Liver (tissue), 9 donors: ENCODE data around the gene GBX1. TPM values are rescaled to one million over a fixed set of nuclear protein-coding genes. Genes with fewer than 3 reads are reported as not detected.

Experiments used
- DNase-seq: peaks from one replicate; pipeline ENCODE4 v3.0.0-alpha.2; 2017; ENCODE audit warnings: low spot score
- H3K27ac ChIP-seq, 2 donors: one replicate each; pipeline ENCODE4 v1.7.0; 2013; ENCODE audit warnings: inconsistent platforms in 2 of 2, low read length in 2 of 2, control low read depth in 1 of 2, low read depth in 1 of 2, mild to moderate bottlenecking in 1 of 2
- H3K27me3 ChIP-seq, 4 donors: one replicate each; pipeline versions ENCODE4 v1.6.1 to v1.7.0; 2013; ENCODE audit warnings: low read length in 3 of 4, inconsistent platforms in 1 of 4, mild to moderate bottlenecking in 1 of 4, moderate library complexity in 1 of 4; ENCODE audit not compliant: control insufficient read depth in 4 of 4, insufficient read depth in 4 of 4
- H3K36me3 ChIP-seq, 4 donors: one replicate each; pipeline versions ENCODE4 v1.6.1 to v1.7.0; 2013; ENCODE audit warnings: low read length in 3 of 4, mild to moderate bottlenecking in 3 of 4, low read depth in 1 of 4, moderate library complexity in 1 of 4; ENCODE audit not compliant: control insufficient read depth in 4 of 4, insufficient read depth in 3 of 4
- H3K4me1 ChIP-seq, 4 donors: one replicate each; pipeline versions ENCODE4 v1.6.1 to v1.7.0; 2013; ENCODE audit warnings: low read length in 3 of 4, mild to moderate bottlenecking in 3 of 4, moderate library complexity in 1 of 4; ENCODE audit not compliant: control insufficient read depth in 4 of 4, insufficient read depth in 4 of 4
- H3K4me3 ChIP-seq, 3 donors: one replicate each; pipeline versions ENCODE4 v1.6.1 to v1.7.0; 2013; ENCODE audit warnings: low read length in 3 of 3, control low read depth in 1 of 3, low read depth in 1 of 3, mild to moderate bottlenecking in 1 of 3
- H3K9ac ChIP-seq, 2 donors: one replicate each; pipeline ENCODE4 v1.7.0; 2013; ENCODE audit warnings: low read length in 2 of 2, mild to moderate bottlenecking in 2 of 2, moderate library complexity in 2 of 2, control low read depth in 1 of 2, low read depth in 1 of 2
- H3K9me3 ChIP-seq, 4 donors: one replicate each; pipeline versions ENCODE4 v1.6.1 to v1.7.0; 2013; ENCODE audit warnings: low read length in 3 of 4; ENCODE audit not compliant: control insufficient read depth in 4 of 4
- EGR1 ChIP-seq, 2 donors: IDR thresholded peaks; 2 replicates each; pipeline ENCODE4 v1.6.1; 2016 to 2018; ENCODE audit warnings: antibody characterized with exemption in 2 of 2, low read depth in 2 of 2
- FOXA1 ChIP-seq: IDR thresholded peaks from 2 replicates; pipeline ENCODE4 v1.6.1; 2016; ENCODE audit warnings: antibody characterized with exemption
- FOXA2 ChIP-seq: IDR thresholded peaks from 2 replicates; pipeline ENCODE4 v1.6.1; 2016; ENCODE audit warnings: antibody characterized with exemption
- GABPA ChIP-seq, 2 donors: IDR thresholded peaks in 1 of 2; conservative IDR thresholded peaks in 1 of 2; 2 replicates each; pipeline ENCODE4 v1.6.1; 2016; ENCODE audit warnings: antibody characterized with exemption in 2 of 2, mild to moderate bottlenecking in 1 of 2, moderate library complexity in 1 of 2
- HNF4G ChIP-seq: IDR thresholded peaks from 2 replicates; pipeline ENCODE4 v1.6.1; 2016; ENCODE audit warnings: antibody characterized with exemption
- JUND ChIP-seq, 2 donors: IDR thresholded peaks; 2 replicates each; pipeline ENCODE4 v1.6.1; 2016; ENCODE audit warnings: antibody characterized with exemption in 2 of 2
- NR2F2 ChIP-seq: IDR thresholded peaks from 2 replicates; pipeline ENCODE4 v1.6.1; 2016; ENCODE audit warnings: antibody characterized with exemption
- RAD21 ChIP-seq, 2 donors: IDR thresholded peaks; 2 replicates each; pipeline ENCODE4 v1.6.1; 2016; ENCODE audit warnings: antibody characterized with exemption in 2 of 2, mild to moderate bottlenecking in 2 of 2
- RXRA ChIP-seq, 2 donors: IDR thresholded peaks; 2 replicates each; pipeline ENCODE4 v1.6.1; 2017 to 2018; ENCODE audit warnings: antibody characterized with exemption in 2 of 2, mild to moderate bottlenecking in 1 of 2
- SP1 ChIP-seq: IDR thresholded peaks from 2 replicates; pipeline ENCODE4 v1.6.1; 2018; ENCODE audit warnings: antibody characterized with exemption, mild to moderate bottlenecking
- TAF1 ChIP-seq: conservative IDR thresholded peaks from 2 replicates; pipeline ENCODE4 v1.6.1; 2016; ENCODE audit warnings: antibody characterized with exemption, mild to moderate bottlenecking
- YY1 ChIP-seq: IDR thresholded peaks from 2 replicates; pipeline ENCODE4 v1.6.1; 2016; ENCODE audit warnings: antibody characterized with exemption, mild to moderate bottlenecking
- WGBS: extraction: QIAGEN DNeasy Blood & Tissue Kit; methylation state at CpG from one replicate; pipeline ENCODE4 v1.1.7; 2013; 5-methylcytosine and 5-hydroxymethylcytosine counted together
- polyA plus RNA-seq, 2 donors: library from polyadenylated mRNA; stranded (reverse) in 1 of 2; unstranded in 1 of 2; fragments of 200-250 nt in 1 of 2; fragments of >200 nt in 1 of 2; fragmentation: Nextera tagmentation in 1 of 2; extraction: Ambion mirVana in 1 of 2; gene quantifications; one replicate each; pipeline versions ENCODE4 v1.2.1 to v1.2.3, GENCODE V29; 2013 to 2015
- total RNA-seq, 2 donors: library from RNA; depleted of rRNA; stranded (reverse); fragments of >200 nt; gene quantifications; one replicate each; pipeline ENCODE4 v1.2.3, GENCODE V29; 2014
- TF ChIP-seq, protein P1 (sequence below): IDR thresholded peaks from 2 replicates; pipeline ENCODE4 v1.6.1; 2016; ENCODE audit warnings: antibody characterized with exemption
- TF ChIP-seq, protein P2 (sequence below): fragments of 150-350 bp; IDR thresholded peaks from 2 replicates; pipeline ENCODE4 v1.5.1; 2017; ENCODE audit warnings: improper control_type of control experiment, low read depth, low read length; ENCODE audit not compliant: missing input control
- TF ChIP-seq, protein P3 (sequence below): IDR thresholded peaks from 2 replicates; pipeline ENCODE4 v1.6.1; 2016; ENCODE audit warnings: antibody characterized with exemption
- TF ChIP-seq, protein P4 (sequence below): IDR thresholded peaks from 2 replicates; pipeline ENCODE4 v1.6.1; 2016; ENCODE audit warnings: antibody characterized with exemption, mild to moderate bottlenecking
- TF ChIP-seq, protein P5 (sequence below): IDR thresholded peaks from 2 replicates; pipeline ENCODE4 v1.6.1; 2016; ENCODE audit warnings: antibody characterized with exemption
- donor health status: healthy.
- donor health status: healthy.
- donor health status: healthy.
- donor health status: healthy.
- donor health status: healthy.

GBX1 gene
- total and polyA plus RNA-seq, 4 donors = not detected

DNA sequence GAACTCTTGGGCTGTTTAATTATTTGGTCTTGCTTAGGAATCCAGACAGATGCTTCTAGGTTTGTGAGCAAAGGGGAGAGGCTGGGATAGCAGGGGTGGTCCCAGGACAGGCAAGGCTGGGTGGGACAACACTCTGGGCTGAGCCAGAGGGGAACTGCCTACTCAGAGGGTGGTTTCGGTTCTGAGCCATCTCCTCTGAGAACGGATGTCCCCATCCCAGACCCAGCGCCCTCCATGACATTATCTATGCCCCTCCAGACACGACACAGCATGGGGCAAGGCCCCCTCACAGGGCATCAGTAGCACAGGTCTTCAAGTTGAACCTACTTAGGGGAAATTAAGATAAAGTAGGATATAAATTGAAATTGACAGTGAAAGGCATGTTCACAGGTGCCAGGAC lies 12.5 kb upstream of the GBX1 start:
- no peak for DNase-seq
- TF ChIP-seq SP1 (no peak), FOXA1 (no peak), TAF1 (no peak), YY1 (no peak), GABPA (IDR thresholded peaks at IDR 0.05 in 1 of 2, conservative IDR thresholded peaks at IDR 0.05 in 1 of 2) (no peak), HNF4G (no peak)
- TF ChIP-seq, protein P1, sequence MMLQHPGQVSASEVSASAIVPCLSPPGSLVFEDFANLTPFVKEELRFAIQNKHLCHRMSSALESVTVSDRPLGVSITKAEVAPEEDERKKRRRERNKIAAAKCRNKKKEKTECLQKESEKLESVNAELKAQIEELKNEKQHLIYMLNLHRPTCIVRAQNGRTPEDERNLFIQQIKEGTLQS = no peak
- TF ChIP-seq, protein P2, sequence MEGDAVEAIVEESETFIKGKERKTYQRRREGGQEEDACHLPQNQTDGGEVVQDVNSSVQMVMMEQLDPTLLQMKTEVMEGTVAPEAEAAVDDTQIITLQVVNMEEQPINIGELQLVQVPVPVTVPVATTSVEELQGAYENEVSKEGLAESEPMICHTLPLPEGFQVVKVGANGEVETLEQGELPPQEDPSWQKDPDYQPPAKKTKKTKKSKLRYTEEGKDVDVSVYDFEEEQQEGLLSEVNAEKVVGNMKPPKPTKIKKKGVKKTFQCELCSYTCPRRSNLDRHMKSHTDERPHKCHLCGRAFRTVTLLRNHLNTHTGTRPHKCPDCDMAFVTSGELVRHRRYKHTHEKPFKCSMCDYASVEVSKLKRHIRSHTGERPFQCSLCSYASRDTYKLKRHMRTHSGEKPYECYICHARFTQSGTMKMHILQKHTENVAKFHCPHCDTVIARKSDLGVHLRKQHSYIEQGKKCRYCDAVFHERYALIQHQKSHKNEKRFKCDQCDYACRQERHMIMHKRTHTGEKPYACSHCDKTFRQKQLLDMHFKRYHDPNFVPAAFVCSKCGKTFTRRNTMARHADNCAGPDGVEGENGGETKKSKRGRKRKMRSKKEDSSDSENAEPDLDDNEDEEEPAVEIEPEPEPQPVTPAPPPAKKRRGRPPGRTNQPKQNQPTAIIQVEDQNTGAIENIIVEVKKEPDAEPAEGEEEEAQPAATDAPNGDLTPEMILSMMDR = no peak
- TF ChIP-seq, protein P3, sequence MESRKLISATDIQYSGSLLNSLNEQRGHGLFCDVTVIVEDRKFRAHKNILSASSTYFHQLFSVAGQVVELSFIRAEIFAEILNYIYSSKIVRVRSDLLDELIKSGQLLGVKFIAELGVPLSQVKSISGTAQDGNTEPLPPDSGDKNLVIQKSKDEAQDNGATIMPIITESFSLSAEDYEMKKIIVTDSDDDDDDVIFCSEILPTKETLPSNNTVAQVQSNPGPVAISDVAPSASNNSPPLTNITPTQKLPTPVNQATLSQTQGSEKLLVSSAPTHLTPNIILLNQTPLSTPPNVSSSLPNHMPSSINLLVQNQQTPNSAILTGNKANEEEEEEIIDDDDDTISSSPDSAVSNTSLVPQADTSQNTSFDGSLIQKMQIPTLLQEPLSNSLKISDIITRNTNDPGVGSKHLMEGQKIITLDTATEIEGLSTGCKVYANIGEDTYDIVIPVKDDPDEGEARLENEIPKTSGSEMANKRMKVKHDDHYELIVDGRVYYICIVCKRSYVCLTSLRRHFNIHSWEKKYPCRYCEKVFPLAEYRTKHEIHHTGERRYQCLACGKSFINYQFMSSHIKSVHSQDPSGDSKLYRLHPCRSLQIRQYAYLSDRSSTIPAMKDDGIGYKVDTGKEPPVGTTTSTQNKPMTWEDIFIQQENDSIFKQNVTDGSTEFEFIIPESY = no peak
- TF ChIP-seq, protein P4, sequence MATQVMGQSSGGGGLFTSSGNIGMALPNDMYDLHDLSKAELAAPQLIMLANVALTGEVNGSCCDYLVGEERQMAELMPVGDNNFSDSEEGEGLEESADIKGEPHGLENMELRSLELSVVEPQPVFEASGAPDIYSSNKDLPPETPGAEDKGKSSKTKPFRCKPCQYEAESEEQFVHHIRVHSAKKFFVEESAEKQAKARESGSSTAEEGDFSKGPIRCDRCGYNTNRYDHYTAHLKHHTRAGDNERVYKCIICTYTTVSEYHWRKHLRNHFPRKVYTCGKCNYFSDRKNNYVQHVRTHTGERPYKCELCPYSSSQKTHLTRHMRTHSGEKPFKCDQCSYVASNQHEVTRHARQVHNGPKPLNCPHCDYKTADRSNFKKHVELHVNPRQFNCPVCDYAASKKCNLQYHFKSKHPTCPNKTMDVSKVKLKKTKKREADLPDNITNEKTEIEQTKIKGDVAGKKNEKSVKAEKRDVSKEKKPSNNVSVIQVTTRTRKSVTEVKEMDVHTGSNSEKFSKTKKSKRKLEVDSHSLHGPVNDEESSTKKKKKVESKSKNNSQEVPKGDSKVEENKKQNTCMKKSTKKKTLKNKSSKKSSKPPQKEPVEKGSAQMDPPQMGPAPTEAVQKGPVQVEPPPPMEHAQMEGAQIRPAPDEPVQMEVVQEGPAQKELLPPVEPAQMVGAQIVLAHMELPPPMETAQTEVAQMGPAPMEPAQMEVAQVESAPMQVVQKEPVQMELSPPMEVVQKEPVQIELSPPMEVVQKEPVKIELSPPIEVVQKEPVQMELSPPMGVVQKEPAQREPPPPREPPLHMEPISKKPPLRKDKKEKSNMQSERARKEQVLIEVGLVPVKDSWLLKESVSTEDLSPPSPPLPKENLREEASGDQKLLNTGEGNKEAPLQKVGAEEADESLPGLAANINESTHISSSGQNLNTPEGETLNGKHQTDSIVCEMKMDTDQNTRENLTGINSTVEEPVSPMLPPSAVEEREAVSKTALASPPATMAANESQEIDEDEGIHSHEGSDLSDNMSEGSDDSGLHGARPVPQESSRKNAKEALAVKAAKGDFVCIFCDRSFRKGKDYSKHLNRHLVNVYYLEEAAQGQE = no peak
- TF ChIP-seq, protein P5, sequence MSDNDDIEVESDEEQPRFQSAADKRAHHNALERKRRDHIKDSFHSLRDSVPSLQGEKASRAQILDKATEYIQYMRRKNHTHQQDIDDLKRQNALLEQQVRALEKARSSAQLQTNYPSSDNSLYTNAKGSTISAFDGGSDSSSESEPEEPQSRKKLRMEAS = no peak
- Histone ChIP-seq H3K27ac (no peak overlapping the region), H3K4me3 (no peak overlapping the region), H3K9me3 (no peaks in the 10 kb centered on the region), H3K9ac (no peak overlapping the region), H3K4me1 (no peaks in the 10 kb centered on the region), H3K36me3 (no peaks in the 10 kb centered on the region), H3K27me3 (no peaks in the 10 kb centered on the region)
- WGBS = 66% methylated on average over 4 of the region's 4 CpGs

DNA sequence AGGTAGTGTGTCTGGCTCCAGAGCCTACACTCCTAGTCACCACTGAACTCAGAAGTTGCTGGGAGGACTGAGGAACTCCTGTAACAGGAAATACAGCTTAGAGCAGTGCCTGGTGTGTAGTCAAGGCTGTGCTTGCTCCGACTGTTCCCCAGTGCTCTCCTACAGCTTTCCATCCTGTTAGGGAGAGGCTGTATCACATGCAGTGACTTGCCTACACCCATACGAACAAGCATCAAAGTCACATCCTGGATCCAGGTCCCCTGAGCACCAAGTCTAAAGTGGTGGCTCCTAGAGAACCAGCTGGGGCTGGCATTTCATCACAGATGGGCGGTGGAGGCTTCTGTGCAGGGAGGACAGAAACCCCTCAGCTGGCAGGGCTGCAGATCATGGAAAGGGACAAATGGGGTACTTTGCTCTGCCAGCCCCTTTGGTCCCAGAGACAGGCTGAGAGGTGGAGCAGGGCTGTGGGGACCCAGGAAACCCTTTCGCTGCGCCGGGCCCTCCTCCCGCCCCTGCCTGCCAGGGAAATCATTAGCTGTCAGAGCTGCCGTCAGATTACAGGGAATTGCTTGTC lies 11.9 kb upstream of the GBX1 start:
- no peaks in the 10 kb centered on the region for H3K9me3 ChIP-seq
- no peak overlapping the region for H3K4me3 ChIP-seq
- H3K36me3 ChIP-seq = no peaks in the 10 kb centered on the region
- no peak overlapping the region for H3K9ac ChIP-seq
- DNase-seq = no peak
- H3K27ac ChIP-seq = no peak overlapping the region
- H3K27me3 ChIP-seq = no peaks in the 10 kb centered on the region
- H3K4me1 ChIP-seq = no peaks in the 10 kb centered on the region
- 77% methylated on average over 8 of the region's 8 CpGs for WGBS
- no peak for TF ChIP-seq RAD21 (IDR thresholded peaks at IDR 0.05)
- TF ChIP-seq FOXA2 = no peak
- TF ChIP-seq HNF4G = no peak
- TF ChIP-seq, protein P5 = no peak
- TF ChIP-seq, protein P3 = no peak
- no peak for TF ChIP-seq RXRA (IDR thresholded peaks at IDR 0.05)
- TF ChIP-seq GABPA (IDR thresholded peaks at IDR 0.05 in 1 of 2, conservative IDR thresholded peaks at IDR 0.05 in 1 of 2) = no peak
- TF ChIP-seq JUND (IDR thresholded peaks at IDR 0.05) = no peak
- TF ChIP-seq SP1 = no peak
- TF ChIP-seq NR2F2 = no peak
- no peak for TF ChIP-seq YY1
- no peak for TF ChIP-seq EGR1 (IDR thresholded peaks at IDR 0.05; ENCODE audit: low read depth in 2 of 2)
- TF ChIP-seq, protein P1 = no peak
- TF ChIP-seq, protein P4 = no peak
